ENCODE measurements around the gene TTLL10. TPM values are rescaled to one million over a fixed set of nuclear protein-coding genes. Genes with fewer than 3 reads are reported as not detected.

TTLL10 gene
- total and polyA plus RNA-seq, 2 of the 8 experiments (the other 6 are each of a cell fraction or from before 2014, with no cell fraction given): 1.1 to 1.7 TPM

- no peak for TF ChIP-seq SAP30 (IDR thresholded peaks at IDR 0.05; ENCODE audit: insufficient read depth, insufficient replicate concordance, low read length)
These were observed 49.2 kb upstream of the TTLL10 start (continued) for GRCh38 chr1:1124508-1124785.

All from H1 (cell line).